ENCODE data around the gene ITIH4.

ITIH4 gene

DNA sequence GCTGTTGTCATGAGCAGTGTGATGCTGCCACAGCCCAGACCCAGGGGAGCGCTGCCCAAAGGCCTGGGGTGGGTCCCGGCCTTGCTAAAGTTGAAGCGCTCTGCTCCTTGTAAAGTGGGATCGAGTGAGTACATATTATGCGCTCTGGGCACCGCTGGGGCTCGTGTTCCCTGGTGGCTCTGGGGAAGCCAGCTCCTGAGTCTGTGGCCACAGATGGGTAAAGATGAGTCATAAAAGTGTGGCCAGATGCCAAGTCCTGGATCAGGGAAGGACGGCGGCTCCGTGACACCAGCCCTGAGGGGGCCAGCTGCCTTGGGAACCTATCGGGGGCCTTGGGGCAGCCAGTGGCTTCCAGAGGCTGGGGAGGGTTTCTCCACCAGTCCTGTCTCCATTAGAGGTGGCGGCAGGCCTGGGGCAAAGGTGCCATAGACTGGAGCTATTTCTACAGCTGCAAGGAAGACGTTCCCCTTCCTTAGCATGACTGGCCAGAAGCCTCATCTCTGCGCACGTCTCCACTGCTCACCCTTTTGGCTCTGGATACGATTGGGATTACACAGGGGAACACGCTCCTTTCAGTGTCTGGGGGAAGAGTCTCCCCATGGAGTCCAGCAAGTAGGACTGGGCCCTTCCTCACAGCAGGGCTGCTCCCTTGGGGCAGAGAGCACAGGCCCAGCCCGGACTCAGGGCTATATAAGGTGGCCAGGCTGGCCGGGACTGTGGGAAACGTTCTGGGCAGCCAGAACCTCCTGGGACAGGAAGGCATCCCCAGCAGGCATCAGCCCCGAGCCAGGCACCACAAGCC, 1.2 kb upstream of the ITIH4 start:
- TF ChIP-seq CTCF (conservative IDR thresholded peaks at IDR 0.05), result no peak
- no peak overlapping the region for H3K27ac ChIP-seq

DNA sequence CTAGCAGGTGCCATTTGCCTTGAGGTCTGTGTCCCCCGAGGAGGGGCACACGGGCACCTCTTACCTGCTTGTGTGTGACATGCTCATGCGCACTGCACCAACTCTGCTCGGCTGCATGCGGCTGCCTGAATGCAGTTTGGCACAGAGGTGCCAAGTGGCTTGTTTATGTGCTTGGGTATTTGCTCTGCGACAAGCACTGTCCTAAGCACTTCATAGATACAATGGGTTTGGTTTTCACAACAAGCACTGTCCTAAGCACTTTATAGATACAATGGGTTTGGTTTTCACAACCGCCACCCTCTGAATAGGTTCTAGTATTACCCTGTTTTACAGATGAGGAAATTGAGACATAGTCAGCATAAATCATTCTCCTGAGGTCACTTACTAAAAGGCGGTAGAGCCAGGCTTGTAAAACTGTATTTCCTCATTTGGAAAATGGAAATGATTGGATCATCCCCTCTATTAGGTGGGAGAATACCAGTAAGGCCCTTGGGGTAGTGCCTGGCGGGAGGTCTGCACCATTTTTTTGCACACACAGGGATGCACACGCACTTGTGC, 487 bp downstream of the ITIH4 start:
- no peak overlapping the region for H3K27ac ChIP-seq
- TF ChIP-seq CTCF (conservative IDR thresholded peaks at IDR 0.05), result no peak

GRCh38 chr3:52829482-52829881, 990 bp downstream of the ITIH4 start:
- TF ChIP-seq CTCF (conservative IDR thresholded peaks at IDR 0.05), result no peak
- H3K27ac ChIP-seq, result no peak overlapping the region

DNA sequence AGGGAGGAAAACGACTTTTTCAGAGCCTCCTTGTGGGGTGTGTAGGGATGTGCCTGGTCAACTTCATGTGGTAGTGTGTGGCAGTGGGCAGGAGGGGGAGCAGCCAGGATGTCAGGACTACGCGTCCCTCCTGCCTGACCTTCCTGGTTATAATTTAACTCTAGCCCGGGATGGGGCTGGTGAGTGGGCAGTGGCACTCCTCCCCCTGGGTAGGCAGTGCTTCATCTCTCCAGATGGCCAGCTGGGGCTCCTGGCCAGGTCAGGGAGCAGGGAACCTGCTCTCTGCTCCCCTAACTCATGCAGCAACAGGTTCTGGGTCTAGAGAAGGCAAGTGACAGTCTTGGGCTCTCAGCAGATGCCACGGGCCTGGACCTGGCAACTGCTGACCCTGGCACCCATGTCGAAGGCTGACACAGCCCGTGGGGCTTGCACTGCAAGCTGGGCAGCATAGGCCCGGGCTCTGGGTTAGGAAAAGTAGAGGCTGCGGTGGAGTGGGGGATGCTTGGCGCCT, 2.6 kb downstream of the ITIH4 start:
- H3K27ac ChIP-seq, result no peak overlapping the region
- TF ChIP-seq CTCF (conservative IDR thresholded peaks at IDR 0.05), result no peak

DNA sequence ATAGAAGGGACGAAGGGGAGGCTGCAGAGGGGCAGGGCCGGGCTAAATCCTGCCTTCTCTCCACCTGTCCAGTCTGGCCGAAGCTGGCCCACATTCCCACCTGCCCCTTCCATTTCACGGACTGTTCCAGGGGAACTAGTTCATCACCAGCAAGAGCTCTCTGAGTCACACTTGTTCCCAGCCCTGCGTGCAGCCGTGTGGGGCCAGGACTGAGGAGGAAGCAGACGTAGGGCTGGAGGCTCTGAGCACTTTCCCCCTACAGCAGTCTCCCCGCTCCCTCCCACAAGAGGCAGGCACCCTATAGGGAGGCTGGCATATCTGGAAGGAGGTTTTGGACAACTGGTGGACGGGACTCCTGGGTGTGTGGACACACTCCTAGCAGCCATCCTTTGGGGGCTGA, 3.0 kb downstream of the ITIH4 start:
- H3K27ac ChIP-seq, result no peak overlapping the region
- no peak for TF ChIP-seq CTCF (conservative IDR thresholded peaks at IDR 0.05)

GRCh38 chr3:52824037-52824436, 6.4 kb downstream of the ITIH4 start:
- H3K27ac ChIP-seq, result no peak overlapping the region
- TF ChIP-seq CTCF (conservative IDR thresholded peaks at IDR 0.05), result no peak

DNA sequence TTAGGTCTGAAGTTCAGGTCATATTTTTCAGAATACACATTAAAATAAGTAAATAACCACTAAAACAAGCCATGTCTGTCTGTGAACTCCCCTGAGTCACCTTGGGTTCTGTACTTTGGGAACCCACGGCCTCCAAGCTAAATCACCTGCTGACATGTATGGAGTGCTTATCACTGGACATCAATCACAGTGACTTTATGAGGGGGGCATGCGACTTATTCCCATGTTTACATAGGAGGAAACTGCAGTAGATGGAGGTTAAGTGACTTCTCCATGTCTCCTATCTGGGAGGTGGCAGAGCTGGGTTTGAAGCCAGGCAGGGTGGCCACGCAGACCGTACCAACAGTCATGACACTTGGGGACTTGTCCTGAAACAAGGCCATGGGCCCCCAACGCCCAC, 8.1 kb downstream of the ITIH4 start:
- H3K27ac ChIP-seq, result no peak overlapping the region
- TF ChIP-seq CTCF (conservative IDR thresholded peaks at IDR 0.05), result no peak
